Calu3 (cell line): Measurements from ENCODE around the gene ZNF618. TPM values are rescaled to one million over a fixed set of nuclear protein-coding genes. Genes with fewer than 3 reads are reported as not detected.

Experiments used
- BruUV-seq: library from RNA; stranded (reverse); fragments of 400-500 nt; replicated peaks from 2 replicates; lab custom pipeline; 2021; lab: Mats Ljungman, UMichigan
- CTCF ChIA-PET: fragments of 300-600 bp; sonication (Branson Sonifier 250); formaldehyde crosslinking; loops from one replicate; lab custom pipeline; 2022; ENCODE audit warnings: antibody characterized with exemption; lab: Charles Lee
- DNase-seq: peaks from one replicate; pipeline ENCODE4 v3.0.0; 2022
- H3K27ac Mint-ChIP-seq: one replicate; pipeline ENCODE4 v1.8.0; 2022; ENCODE audit warnings: mixed read lengths; ENCODE audit not compliant: unreplicated experiment
- H3K27me3 Mint-ChIP-seq: one replicate; pipeline ENCODE4 v1.8.0; 2022; ENCODE audit warnings: mixed read lengths; ENCODE audit not compliant: unreplicated experiment
- H3K36me3 Mint-ChIP-seq: one replicate; pipeline ENCODE4 v1.8.0; 2022; ENCODE audit warnings: mild to moderate bottlenecking, moderate library complexity, mixed read lengths; ENCODE audit not compliant: insufficient read depth, unreplicated experiment
- H3K4me1 Mint-ChIP-seq: one replicate; pipeline ENCODE4 v1.8.0; 2022; ENCODE audit warnings: mild to moderate bottlenecking, low read depth, mixed read lengths; ENCODE audit not compliant: unreplicated experiment
- H3K4me3 Mint-ChIP-seq: one replicate; pipeline ENCODE4 v1.8.0; 2022; ENCODE audit warnings: mild to moderate bottlenecking, low read depth, moderate library complexity, mixed read lengths; ENCODE audit not compliant: unreplicated experiment
- H3K9me3 Mint-ChIP-seq: one replicate; pipeline ENCODE4 v1.8.0; 2022; ENCODE audit warnings: low read depth, mixed read lengths; ENCODE audit not compliant: unreplicated experiment
- CTCF ChIP-seq: fragments of 200-600 bp; IDR thresholded peaks from one replicate; pipeline ENCODE4 v1.8.0; 2022; ENCODE audit warnings: antibody characterized with exemption; ENCODE audit not compliant: unreplicated experiment
- intact Hi-C: fragments of 100-400 bp; cut with micrococcal nuclease; formaldehyde crosslinking; loops from one replicate; pipeline ENCODE4 v1.10.0; 2022; ENCODE audit not compliant: unreplicated experiment
- total RNA-seq: library from RNA; stranded (reverse); gene quantifications from 2 replicates; pipeline ENCODE4 v1.2.3, GENCODE V29; 2022

ZNF618 gene
- total RNA-seq, 1 experiment from 2014 or later: 20.3 TPM

GRCh38 chr9:114078021-114078780 is 202.1 kb downstream of the ZNF618 start, which contains the start of gene AMBP:
AMBP (minus strand) TSS chr9:114078300; CDS start chr9:114078209, 91 bp downstream.
- BruUV-seq: no TSS peak
- Mint-ChIP-seq H3K4me3 (no peak within 1 kb of the TSS), H3K9me3 (peaks cover 3% of the 10 kb centered on the region), H3K36me3 (peaks cover 27% of the 10 kb centered on the region), H3K4me1 (peaks cover 46% of the 10 kb centered on the region), H3K27ac (no peak within 1 kb of the TSS), H3K27me3 (no peaks in the 10 kb centered on the region)
- intact Hi-C loops: no loop called here
- TF ChIP-seq CTCF: no peak
- DNase-seq: peak; percentile 24
- CTCF ChIA-PET: interaction anchor here (0.9 kb wide), 1 partner anchor 14 kb away, joined by 3 read pairs; no protein-coding TSS in a partner anchor

GRCh38 chr9:114078781-114079156 is 202.7 kb downstream of the ZNF618 start:
- CTCF ChIA-PET: no interaction called here
- intact Hi-C loops: no loop called here
- TF ChIP-seq CTCF: no peak
- H3K4me3 Mint-ChIP-seq: no peak overlapping the region
- DNase-seq: no peak
- BruUV-seq: no TSS peak
- H3K4me1 Mint-ChIP-seq: peaks cover 46% of the 10 kb centered on the region
- H3K9me3 Mint-ChIP-seq: peaks cover 3% of the 10 kb centered on the region
- no peaks in the 10 kb centered on the region for H3K27me3 Mint-ChIP-seq
- H3K36me3 Mint-ChIP-seq: peaks cover 27% of the 10 kb centered on the region
- no peak overlapping the region for H3K27ac Mint-ChIP-seq

- Mint-ChIP-seq H3K9me3 (no peaks in the 10 kb centered on the region), H3K27me3 (no peaks in the 10 kb centered on the region), H3K27ac (peak overlapping the region; percentile 86), H3K4me1 (peaks cover 46% of the 10 kb centered on the region), H3K4me3 (peak overlapping the region; percentile 35), H3K36me3 (peaks cover 27% of the 10 kb centered on the region)
- BruUV-seq: no TSS peak
- CTCF ChIA-PET: no interaction called here
- no peak for TF ChIP-seq CTCF
- intact Hi-C loops: no loop called here
- no peak for DNase-seq
These were observed 204.2 kb downstream of the ZNF618 start for GRCh38 chr9:114080195-114080772.

- peak; percentile 69 for DNase-seq
- Mint-ChIP-seq H3K27ac (peak overlapping the region; percentile 86), H3K4me3 (peak overlapping the region; percentile 35), H3K9me3 (no peaks in the 10 kb centered on the region), H3K4me1 (peaks cover 46% of the 10 kb centered on the region), H3K27me3 (no peaks in the 10 kb centered on the region), H3K36me3 (peaks cover 27% of the 10 kb centered on the region)
- TF ChIP-seq CTCF: no peak
- no TSS peak for BruUV-seq
- intact Hi-C loops: no loop called here
- CTCF ChIA-PET: interaction anchor here (0.6 to 2.8 kb wide), 3 partner anchors 18 to 213 kb away, joined by 7 to 19 read pairs (median 14); partner anchors contain the start of gene KIF12
These were observed 204.8 kb downstream of the ZNF618 start for GRCh38 chr9:114080773-114081440.
